Sciatic nerve (tissue), 2 donors: ENCODE measurements around the gene VPS8. TPM values are rescaled to one million over a fixed set of nuclear protein-coding genes. Genes with fewer than 3 reads are reported as not detected.
"Not testable (repeated sequence)": the region's sequence is repeated elsewhere in the genome, so short reads cannot be mapped to it uniquely, and the experiment has no call there.

ENCODE experiments used
- ATAC-seq: fragments of 200-7000 bp; cut with Tn5 transposase; one replicate; pipeline ENCODE4 v1.9.1; 2020; ENCODE audit warnings: mild to moderate bottlenecking, moderate library complexity
- DNase-seq: peaks from one replicate; pipeline ENCODE4 v3.0.0-alpha.2; 2020; ENCODE audit warnings: low spot score
- intact Hi-C: fragments of 100-400 bp; cut with DNase I; formaldehyde crosslinking; loops from one replicate; pipeline ENCODE4 v1.14.2; 2022
- total RNA-seq: library from RNA; stranded (reverse); fragmentation: NEBNext Ultra II Directional; extraction: Animal tissue kit (Norgen Biotek cat#: 25700); gene quantifications from one replicate; pipeline ENCODE4 v1.2.1, GENCODE V29; 2021
- donor health status: DM: no; HTN: no; CAD: no.
- donor health status: DM: no; HTN: no; CAD: no.

VPS8 gene
- total RNA-seq, 1 donor from 2014 or later: 86.4 TPM

- intact Hi-C loops: no loop called here
- no peak for ATAC-seq
Measured at GRCh38 chr3:184946917-184947316, 135.0 kb downstream of the VPS8 start.

GRCh38 chr3:184949251-184949965 lies 137.4 kb downstream of the VPS8 start:
- DNase-seq: no peak
- no peak for ATAC-seq
- intact Hi-C loops: no loop called here

More at GRCh38 chr3:184946917-184947316, 135.0 kb downstream of the VPS8 start:
- DNase-seq: no peak

- DNase-seq, intact Hi-C loops, ATAC-seq: not testable (repeated sequence)
Measured at GRCh38 chr3:184950816-184951215, 138.8 kb downstream of the VPS8 start.

- ATAC-seq: no peak
- intact Hi-C loops: no loop called here
- DNase-seq: no peak
Measured at GRCh38 chr3:184952671-184953070, 140.7 kb downstream of the VPS8 start.

- DNase-seq (no peak), ATAC-seq (no peak)
- intact Hi-C loops: no loop called here
Measured at GRCh38 chr3:184953401-184953800, 141.4 kb downstream of the VPS8 start.

- no peak for DNase-seq
- no peak for ATAC-seq
- intact Hi-C loops: no loop called here
Measured at GRCh38 chr3:184954251-184954650, 142.3 kb downstream of the VPS8 start.

- ATAC-seq, DNase-seq, intact Hi-C loops: not testable (repeated sequence)
Measured at GRCh38 chr3:184954851-184955250, 142.9 kb downstream of the VPS8 start.

- DNase-seq: no peak
- ATAC-seq: no peak
- intact Hi-C loops: no loop called here
Measured at GRCh38 chr3:184965639-184966430, 153.9 kb downstream of the VPS8 start.

- no peak for ATAC-seq
Measured at GRCh38 chr3:184968115-184968514, 156.1 kb downstream of the VPS8 start.

GRCh38 chr3:184970186-184970585 lies 158.2 kb downstream of the VPS8 start:
- DNase-seq (no peak), ATAC-seq (no peak)
- intact Hi-C loops: no loop called here

More at GRCh38 chr3:184968115-184968514, 156.1 kb downstream of the VPS8 start:
- intact Hi-C loops: no loop called here
- no peak for DNase-seq

GRCh38 chr3:184977796-184978195 lies 165.8 kb downstream of the VPS8 start:
- ATAC-seq: no peak
- DNase-seq: no peak
- intact Hi-C loops: no loop called here

- ATAC-seq: no peak
- no peak for DNase-seq
- intact Hi-C loops: no loop called here
Measured at GRCh38 chr3:184981071-184981470, 169.1 kb downstream of the VPS8 start.

- ATAC-seq (no peak), DNase-seq (no peak)
- intact Hi-C loops: no loop called here
Measured at GRCh38 chr3:184982076-184982475, 170.1 kb downstream of the VPS8 start.

GRCh38 chr3:184985586-184985985 lies 173.6 kb downstream of the VPS8 start:
- ATAC-seq (no peak), DNase-seq (no peak)
- intact Hi-C loops: no loop called here

GRCh38 chr3:184986366-184986889 lies 174.5 kb downstream of the VPS8 start:
- ATAC-seq: no peak
- no peak for DNase-seq
- intact Hi-C loops: no loop called here

GRCh38 chr3:184993394-184993793 lies 181.4 kb downstream of the VPS8 start:
- ATAC-seq (no peak), DNase-seq (no peak)
- intact Hi-C loops: no loop called here

GRCh38 chr3:185003876-185004275 lies 191.9 kb downstream of the VPS8 start:
- intact Hi-C loops, ATAC-seq: not testable (repeated sequence)

GRCh38 chr3:185009650-185010049 lies 197.7 kb downstream of the VPS8 start:
- DNase-seq (no peak), ATAC-seq (no peak)
- intact Hi-C loops: no loop called here

More at GRCh38 chr3:185003876-185004275, 191.9 kb downstream of the VPS8 start:
- not testable (repeated sequence) for DNase-seq

- DNase-seq, ATAC-seq, intact Hi-C loops: not testable (repeated sequence)
Measured at GRCh38 chr3:185017584-185017983, 205.6 kb downstream of the VPS8 start.

- ATAC-seq, intact Hi-C loops, DNase-seq: not testable (repeated sequence)
Measured at GRCh38 chr3:185017996-185018395, 206.0 kb downstream of the VPS8 start.
